Smooth muscle cell (in vitro differentiated cells): ENCODE measurements around the gene S100A6. TPM values are rescaled to one million over a fixed set of nuclear protein-coding genes. Genes with fewer than 3 reads are reported as not detected.
"Not testable (repeated sequence)": the region's sequence is repeated elsewhere in the genome, so short reads cannot be mapped to it uniquely, and the experiment has no call there.

ENCODE experiments used
- DNase-seq: peaks from one replicate; lab custom pipeline; 2025; ENCODE audit not compliant: unreplicated experiment; lab: John Stamatoyannopoulos, UW
- H2AFZ ChIP-seq: fragments of 200-600 bp; sonication (generic); 2 replicates; pipeline ENCODE4 v1.6.0; 2016; ENCODE audit warnings: antibody characterized with exemption, low read depth, mild to moderate bottlenecking
- H3F3A ChIP-seq: fragments of 200-600 bp; sonication (generic); 2 replicates; pipeline ENCODE4 v1.6.0; 2017; ENCODE audit warnings: antibody characterized with exemption, low read depth
- H3K27ac ChIP-seq: fragments of 200-600 bp; sonication (generic); 2 replicates; pipeline ENCODE4 v1.5.1; 2016; ENCODE audit warnings: low read depth, mild to moderate bottlenecking
- H3K27me3 ChIP-seq: fragments of 200-600 bp; sonication (generic); 2 replicates; pipeline ENCODE4 v1.6.1; 2016; ENCODE audit warnings: low read depth, mild to moderate bottlenecking
- H3K36me3 ChIP-seq: fragments of 200-600 bp; sonication (generic); 2 replicates; pipeline ENCODE4 v1.5.1; 2016; ENCODE audit warnings: low read depth
- H3K4me1 ChIP-seq: fragments of 200-600 bp; sonication (generic); 2 replicates; pipeline ENCODE4 v1.5.1; 2016; ENCODE audit warnings: low read depth
- H3K4me2 ChIP-seq: fragments of 200-600 bp; sonication (generic); 2 replicates; pipeline ENCODE4 v1.6.0; 2016; ENCODE audit warnings: mild to moderate bottlenecking
- H3K4me3 ChIP-seq: fragments of 200-600 bp; sonication (generic); 2 replicates; pipeline ENCODE4 v1.5.1; 2016; ENCODE audit warnings: mild to moderate bottlenecking
- H3K79me2 ChIP-seq: fragments of 200-600 bp; sonication (generic); 2 replicates; pipeline ENCODE4 v1.6.0; 2016; ENCODE audit warnings: low read depth, mild to moderate bottlenecking
- H3K9ac ChIP-seq: fragments of 200-600 bp; sonication (generic); 2 replicates; pipeline ENCODE4 v1.6.0; 2016; ENCODE audit warnings: low read depth
- H3K9me3 ChIP-seq: fragments of 200-600 bp; sonication (generic); replicated peaks from 2 replicates; pipeline ENCODE4 v1.5.1; 2016; ENCODE audit warnings: low read depth
- H4K20me1 ChIP-seq: fragments of 200-600 bp; sonication (generic); 2 replicates; pipeline ENCODE4 v1.6.0; 2016; ENCODE audit warnings: low read depth
- WGBS: methylation state at CpG from one replicate; pipeline ENCODE4 v1.1.7; 2016; ENCODE audit warnings: low lambda C conversion rate; 5-methylcytosine and 5-hydroxymethylcytosine counted together
- polyA plus RNA-seq: library from polyadenylated mRNA; unstranded; fragments of >200 nt; fragmentation: Nextera tagmentation; extraction: Ambion mirVana; gene quantifications from 2 replicates; pipeline ENCODE4 v1.2.1, GENCODE V29; 2016
- total RNA-seq: library from RNA; depleted of rRNA; stranded (reverse); fragments of >200 nt; gene quantifications from 2 replicates; pipeline ENCODE4 v1.2.3, GENCODE V29; 2014
- TF ChIP-seq, protein P1 (sequence below): fragments of 200-600 bp; sonication (generic); IDR thresholded peaks from 2 replicates; pipeline ENCODE4 v1.5.1; 2017; ENCODE audit warnings: borderline replicate concordance, mild to moderate bottlenecking, antibody characterized with exemption; ENCODE audit not compliant: insufficient read depth, poor library complexity, severe bottlenecking

Gene S100A6
- total RNA-seq (410 and 499 TPM in 2 replicates), polyA plus RNA-seq (1,358 and 1,471 TPM in 2 replicates)

DNA sequence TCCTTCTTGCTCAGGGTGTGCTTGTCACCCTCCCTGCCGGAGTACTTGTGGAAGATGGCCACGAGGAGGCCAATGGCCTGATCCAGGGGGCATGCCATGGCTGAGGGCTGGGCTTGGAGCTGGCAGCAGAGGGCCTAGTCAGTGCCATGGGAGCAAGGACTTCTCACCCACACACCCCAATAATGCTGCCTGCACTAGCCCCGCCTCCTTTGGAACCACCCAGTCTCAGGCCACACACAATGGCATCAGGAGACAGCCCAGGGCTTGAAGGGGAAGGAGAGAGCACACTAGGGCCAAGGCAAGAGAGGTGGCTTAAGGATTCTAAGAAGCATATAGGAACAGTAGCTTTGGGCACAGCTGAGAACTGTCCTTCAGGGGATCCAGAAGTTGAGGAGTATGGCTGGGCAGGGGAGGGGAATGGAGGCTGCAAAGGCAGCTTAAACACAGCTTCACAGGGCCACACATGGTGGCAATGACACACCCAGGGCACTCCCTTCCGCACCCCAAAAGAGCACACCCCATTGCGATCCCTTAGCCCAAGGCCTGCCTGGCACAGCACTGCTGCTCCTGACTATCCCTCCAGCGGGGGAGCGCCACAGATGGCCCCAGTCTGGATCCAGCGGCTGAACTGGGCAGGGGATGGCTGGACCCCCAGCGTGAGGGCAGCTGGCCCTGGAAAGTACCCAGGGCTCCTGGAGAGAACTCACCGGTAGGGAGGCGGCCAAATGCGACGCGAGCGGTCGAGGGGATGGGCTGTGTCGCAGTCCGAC lies at the start of gene S100A6:
Gene S100A6 (minus strand): TSS at position 750 of the 770 bp plus-strand sequence. CDS start 652 bp downstream, at position 98.
- Histone ChIP-seq H3K4me1 (peaks cover 16% of the 10 kb centered on the region), H3F3A (peaks cover 19% of the 10 kb centered on the region), H3K4me3 (peak within 1 kb of the TSS; percentile 61), H4K20me1 (peaks cover 6% of the 10 kb centered on the region), H3K4me2 (peak within 1 kb of the TSS; percentile 88), H3K79me2 (peaks cover 10% of the 10 kb centered on the region), H3K27ac (peak within 1 kb of the TSS; percentile 93), H3K36me3 (no peaks in the 10 kb centered on the region), H3K9ac (peak within 1 kb of the TSS; percentile 69), H2AFZ (peak within 1 kb of the TSS; percentile 61), H3K27me3 (no peaks in the 10 kb centered on the region), H3K9me3 (no peaks in the 10 kb centered on the region)
- DNase-seq, result no peak
- 41% methylated on average over 16 of the region's 18 CpGs for WGBS
- TF ChIP-seq, protein P1, sequence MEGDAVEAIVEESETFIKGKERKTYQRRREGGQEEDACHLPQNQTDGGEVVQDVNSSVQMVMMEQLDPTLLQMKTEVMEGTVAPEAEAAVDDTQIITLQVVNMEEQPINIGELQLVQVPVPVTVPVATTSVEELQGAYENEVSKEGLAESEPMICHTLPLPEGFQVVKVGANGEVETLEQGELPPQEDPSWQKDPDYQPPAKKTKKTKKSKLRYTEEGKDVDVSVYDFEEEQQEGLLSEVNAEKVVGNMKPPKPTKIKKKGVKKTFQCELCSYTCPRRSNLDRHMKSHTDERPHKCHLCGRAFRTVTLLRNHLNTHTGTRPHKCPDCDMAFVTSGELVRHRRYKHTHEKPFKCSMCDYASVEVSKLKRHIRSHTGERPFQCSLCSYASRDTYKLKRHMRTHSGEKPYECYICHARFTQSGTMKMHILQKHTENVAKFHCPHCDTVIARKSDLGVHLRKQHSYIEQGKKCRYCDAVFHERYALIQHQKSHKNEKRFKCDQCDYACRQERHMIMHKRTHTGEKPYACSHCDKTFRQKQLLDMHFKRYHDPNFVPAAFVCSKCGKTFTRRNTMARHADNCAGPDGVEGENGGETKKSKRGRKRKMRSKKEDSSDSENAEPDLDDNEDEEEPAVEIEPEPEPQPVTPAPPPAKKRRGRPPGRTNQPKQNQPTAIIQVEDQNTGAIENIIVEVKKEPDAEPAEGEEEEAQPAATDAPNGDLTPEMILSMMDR, result no peak

DNA sequence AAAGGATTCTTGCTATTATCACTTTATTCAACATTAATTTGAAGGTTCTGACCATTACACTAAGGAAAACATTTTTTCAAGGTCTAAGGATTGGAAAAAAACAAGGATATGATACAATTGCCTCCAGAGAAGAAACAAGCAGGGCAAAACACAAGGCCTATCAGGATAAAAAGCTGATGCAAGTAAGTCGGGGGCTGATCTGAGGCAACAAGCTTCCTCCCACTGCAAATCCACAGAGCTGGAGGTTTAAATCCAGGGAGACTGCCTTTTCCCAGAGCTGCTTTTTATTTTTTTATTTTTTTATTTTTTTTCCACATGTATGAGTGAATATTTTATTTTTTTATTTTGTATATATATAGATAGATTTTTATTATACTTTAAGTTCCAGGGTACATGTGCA lies 49.2 kb upstream of the S100A6 start:
- H4K20me1 ChIP-seq, result no peaks in the 10 kb centered on the region

DNA sequence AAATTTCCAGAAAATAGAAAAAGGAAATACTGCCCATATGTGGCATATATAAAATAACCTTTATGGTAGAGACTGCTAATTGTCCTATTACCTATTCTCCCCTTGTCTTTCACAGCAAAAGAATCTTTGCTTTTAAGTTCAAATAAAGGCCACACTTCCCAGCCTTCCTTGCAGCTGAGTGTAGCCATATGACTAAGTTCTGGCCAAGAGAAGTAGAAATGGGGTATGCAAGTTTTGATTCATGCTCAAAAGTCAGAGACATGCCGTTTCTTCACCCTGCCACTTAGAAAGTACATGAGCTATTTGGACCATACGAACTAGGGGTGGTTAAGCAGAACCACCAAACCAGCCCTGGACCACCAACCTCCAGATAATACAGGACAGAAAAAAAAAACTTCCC lies 48.2 kb upstream of the S100A6 start:
- Histone ChIP-seq H3F3A (no peaks in the 10 kb centered on the region), H3K79me2 (no peaks in the 10 kb centered on the region), H3K4me2 (no peak overlapping the region), H3K27me3 (no peaks in the 10 kb centered on the region), H3K27ac (no peak overlapping the region), H2AFZ (no peak overlapping the region), H3K9ac (no peak overlapping the region), H3K9me3 (no peaks in the 10 kb centered on the region), H3K4me1 (peaks cover 22% of the 10 kb centered on the region), H3K36me3 (no peaks in the 10 kb centered on the region), H3K4me3 (no peak overlapping the region), H4K20me1 (no peaks in the 10 kb centered on the region)
- TF ChIP-seq, protein P1, result no peak
- WGBS, result 94% methylated on average over 2 of the region's 2 CpGs
- no peak for DNase-seq

More for the DNA sequence above, 49.2 kb upstream of the S100A6 start:
- H3K79me2 ChIP-seq, result no peaks in the 10 kb centered on the region
- no peaks in the 10 kb centered on the region for H3K36me3 ChIP-seq
- peaks cover 19% of the 10 kb centered on the region for H3K4me1 ChIP-seq
- H3K27me3 ChIP-seq, result no peaks in the 10 kb centered on the region
- WGBS, result 13% methylated on average over 1 of the region's 1 CpG
- H2AFZ ChIP-seq, result no peak overlapping the region
- no peak for DNase-seq
- H3F3A ChIP-seq, result no peaks in the 10 kb centered on the region
- no peak overlapping the region for H3K4me2 ChIP-seq
- H3K9ac ChIP-seq, result no peak overlapping the region
- H3K27ac ChIP-seq, result peak overlapping the region; percentile 25
- no peaks in the 10 kb centered on the region for H3K9me3 ChIP-seq
- H3K4me3 ChIP-seq, result no peak overlapping the region
- TF ChIP-seq, protein P1, result no peak

DNA sequence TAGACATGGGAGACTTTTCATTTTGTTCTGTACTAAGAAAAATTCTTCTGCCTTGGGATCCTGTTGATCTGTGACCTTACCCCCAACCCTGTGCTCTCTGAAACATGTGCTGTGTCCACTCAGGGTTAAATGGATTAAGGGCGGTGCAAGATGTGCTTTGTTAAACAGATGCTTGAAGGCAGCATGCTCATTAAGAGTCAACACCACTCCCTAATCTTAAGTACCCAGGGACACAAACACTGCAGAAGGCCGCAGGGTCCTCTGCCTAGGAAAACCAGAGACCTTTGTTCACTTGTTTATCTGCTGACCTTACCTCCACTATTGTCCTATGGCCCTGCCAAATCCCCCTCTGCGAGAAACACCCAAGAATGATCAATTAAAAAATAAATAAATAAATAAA lies 47.7 kb upstream of the S100A6 start:
- DNase-seq, H4K20me1 ChIP-seq, H2AFZ ChIP-seq, H3K27me3 ChIP-seq, H3K4me2 ChIP-seq, H3K36me3 ChIP-seq, H3K9me3 ChIP-seq, H3K79me2 ChIP-seq, H3F3A ChIP-seq, H3K9ac ChIP-seq, H3K27ac ChIP-seq, H3K4me3 ChIP-seq: not testable (repeated sequence)
- 80% methylated on average over 3 of the region's 3 CpGs for WGBS
- H3K4me1 ChIP-seq, result peaks cover 26% of the 10 kb centered on the region

DNA sequence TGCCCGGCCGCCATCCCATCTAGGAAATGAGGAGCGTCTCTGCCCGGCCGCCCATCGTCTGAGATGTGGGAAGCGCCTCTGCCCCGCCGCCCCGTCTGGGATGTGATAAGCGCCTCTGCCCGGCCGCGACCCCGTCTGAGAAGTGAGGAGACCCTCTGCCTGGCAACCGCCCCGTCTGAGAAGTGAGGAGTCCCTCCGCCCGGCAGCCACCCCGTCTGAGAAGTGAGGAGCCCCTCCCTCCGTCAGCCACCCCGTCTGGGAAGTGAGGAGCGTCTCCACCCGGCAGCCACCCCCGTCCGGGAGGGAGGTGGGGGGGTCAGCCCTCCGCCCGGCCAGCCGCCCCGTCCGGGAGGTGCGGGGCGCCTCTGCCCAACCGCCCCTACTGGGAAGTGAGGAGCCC lies 47.0 kb upstream of the S100A6 start:
- not testable (repeated sequence) for H3K36me3 ChIP-seq, H3K9ac ChIP-seq, H3K9me3 ChIP-seq, H3K27me3 ChIP-seq, H3K79me2 ChIP-seq, H3K4me3 ChIP-seq, H3F3A ChIP-seq, DNase-seq, H3K4me2 ChIP-seq, H2AFZ ChIP-seq, H4K20me1 ChIP-seq, H3K27ac ChIP-seq
- 97% methylated on average over 15 of the region's 34 CpGs for WGBS
- peaks cover 31% of the 10 kb centered on the region for H3K4me1 ChIP-seq
